ENCODE data around the gene CTSW. TPM values are rescaled to one million over a fixed set of nuclear protein-coding genes. Genes with fewer than 3 reads are reported as not detected.

Gene CTSW
- total and polyA plus RNA-seq, 2 of the 4 experiments (the other 2 are of a cell fraction), result 0.07 to 0.18 TPM

DNA sequence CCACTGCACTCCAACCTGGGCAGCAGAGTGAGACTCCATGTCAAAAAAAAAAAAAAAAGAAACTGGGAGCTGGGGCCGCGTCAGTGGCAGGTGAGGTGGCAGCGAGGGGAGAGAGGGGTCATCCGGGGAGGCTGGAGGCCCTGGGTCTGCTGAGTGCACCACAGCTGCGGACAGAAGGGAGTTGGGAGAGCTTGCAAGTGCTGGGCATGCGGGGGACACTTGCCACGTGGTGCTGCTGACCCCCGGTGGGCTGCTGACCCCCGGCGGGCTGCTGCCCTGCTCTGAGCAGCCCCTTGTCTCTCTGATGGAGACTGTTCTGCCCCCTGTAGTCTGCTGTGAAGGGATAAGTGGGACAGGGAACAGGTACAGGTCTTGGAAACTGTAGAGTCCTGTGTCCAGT is 42.2 kb downstream of the CTSW start:
- WGBS, 2 experiments (ENCODE audit: extremely low coverage in 2 of 2, insufficient read length in 1 of 2), result 93% methylated on average over 3 of the region's 10 CpGs; no CpG with 5 or more reads in 1 of the 2 experiments
- BruUV-seq (replicated peaks), result no TSS peak
- no peak overlapping the region for H3K9ac ChIP-seq (ENCODE audit: low read depth, low read length)
- no peak overlapping the region for H2AFZ ChIP-seq (replicated peaks; ENCODE audit: low read length, poor library complexity)
- peaks cover 10% of the 10 kb centered on the region; the same call in 1 of the 2 replicates for H3K9me1 ChIP-seq (ENCODE audit: insufficient read depth, low read length)
- H3K4me3 ChIP-seq (ENCODE audit: insufficient read depth, low read depth, low read length), result no peak overlapping the region
- no peak overlapping the region for H3K27ac ChIP-seq (ENCODE audit: insufficient read depth, low read length)
- TF ChIP-seq, protein P1, sequence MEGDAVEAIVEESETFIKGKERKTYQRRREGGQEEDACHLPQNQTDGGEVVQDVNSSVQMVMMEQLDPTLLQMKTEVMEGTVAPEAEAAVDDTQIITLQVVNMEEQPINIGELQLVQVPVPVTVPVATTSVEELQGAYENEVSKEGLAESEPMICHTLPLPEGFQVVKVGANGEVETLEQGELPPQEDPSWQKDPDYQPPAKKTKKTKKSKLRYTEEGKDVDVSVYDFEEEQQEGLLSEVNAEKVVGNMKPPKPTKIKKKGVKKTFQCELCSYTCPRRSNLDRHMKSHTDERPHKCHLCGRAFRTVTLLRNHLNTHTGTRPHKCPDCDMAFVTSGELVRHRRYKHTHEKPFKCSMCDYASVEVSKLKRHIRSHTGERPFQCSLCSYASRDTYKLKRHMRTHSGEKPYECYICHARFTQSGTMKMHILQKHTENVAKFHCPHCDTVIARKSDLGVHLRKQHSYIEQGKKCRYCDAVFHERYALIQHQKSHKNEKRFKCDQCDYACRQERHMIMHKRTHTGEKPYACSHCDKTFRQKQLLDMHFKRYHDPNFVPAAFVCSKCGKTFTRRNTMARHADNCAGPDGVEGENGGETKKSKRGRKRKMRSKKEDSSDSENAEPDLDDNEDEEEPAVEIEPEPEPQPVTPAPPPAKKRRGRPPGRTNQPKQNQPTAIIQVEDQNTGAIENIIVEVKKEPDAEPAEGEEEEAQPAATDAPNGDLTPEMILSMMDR (conservative IDR thresholded peaks at IDR 0.05; ENCODE audit: low read depth, low read length), result no peak
- TF ChIP-seq MAFK (IDR thresholded peaks at IDR 0.05; ENCODE audit: low read depth, low read length) (no peak), RFX5 (IDR thresholded peaks at IDR 0.05; ENCODE audit: low read depth, low read length) (no peak), RCOR1 (IDR thresholded peaks at IDR 0.05; ENCODE audit: insufficient replicate concordance, low read length) (no peak), POLR2A (IDR thresholded peaks at IDR 0.05; ENCODE audit: low read depth, low read length) (no peak), RAD21 (IDR thresholded peaks at IDR 0.05; ENCODE audit: low read length) (no peak), NFE2L2 (IDR thresholded peaks at IDR 0.05; ENCODE audit: low read depth, low read length) (no peak), FOS (IDR thresholded peaks at IDR 0.05; ENCODE audit: low read depth, low read length) (no peak), SMC3 (IDR thresholded peaks at IDR 0.05; ENCODE audit: low read depth, low read length) (no peak), MAZ (IDR thresholded peaks at IDR 0.05; ENCODE audit: borderline replicate concordance, low read depth, low read length) (no peak), BHLHE40 (IDR thresholded peaks at IDR 0.05; ENCODE audit: low read depth, low read length) (no peak), CEBPB (IDR thresholded peaks at IDR 0.05; ENCODE audit: low read depth, low read length) (no peak), MXI1 (IDR thresholded peaks at IDR 0.05; ENCODE audit: borderline replicate concordance, low read depth, low read length) (no peak)
- TF ChIP-seq, protein P2, sequence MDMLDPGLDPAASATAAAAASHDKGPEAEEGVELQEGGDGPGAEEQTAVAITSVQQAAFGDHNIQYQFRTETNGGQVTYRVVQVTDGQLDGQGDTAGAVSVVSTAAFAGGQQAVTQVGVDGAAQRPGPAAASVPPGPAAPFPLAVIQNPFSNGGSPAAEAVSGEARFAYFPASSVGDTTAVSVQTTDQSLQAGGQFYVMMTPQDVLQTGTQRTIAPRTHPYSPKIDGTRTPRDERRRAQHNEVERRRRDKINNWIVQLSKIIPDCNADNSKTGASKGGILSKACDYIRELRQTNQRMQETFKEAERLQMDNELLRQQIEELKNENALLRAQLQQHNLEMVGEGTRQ (IDR thresholded peaks at IDR 0.05; ENCODE audit: low read depth, low read length), result no peak
- TF ChIP-seq, protein P3, sequence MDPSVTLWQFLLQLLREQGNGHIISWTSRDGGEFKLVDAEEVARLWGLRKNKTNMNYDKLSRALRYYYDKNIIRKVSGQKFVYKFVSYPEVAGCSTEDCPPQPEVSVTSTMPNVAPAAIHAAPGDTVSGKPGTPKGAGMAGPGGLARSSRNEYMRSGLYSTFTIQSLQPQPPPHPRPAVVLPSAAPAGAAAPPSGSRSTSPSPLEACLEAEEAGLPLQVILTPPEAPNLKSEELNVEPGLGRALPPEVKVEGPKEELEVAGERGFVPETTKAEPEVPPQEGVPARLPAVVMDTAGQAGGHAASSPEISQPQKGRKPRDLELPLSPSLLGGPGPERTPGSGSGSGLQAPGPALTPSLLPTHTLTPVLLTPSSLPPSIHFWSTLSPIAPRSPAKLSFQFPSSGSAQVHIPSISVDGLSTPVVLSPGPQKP (IDR thresholded peaks at IDR 0.05; ENCODE audit: borderline replicate concordance, low read depth, low read length), result no peak
- H3K36me3 ChIP-seq (ENCODE audit: control insufficient read depth, insufficient read depth, low read length), result peaks cover 40% of the 10 kb centered on the region
- intact Hi-C loops (cut with micrococcal nuclease) (no loop called here), dilution Hi-C loops (cut with HindIII; ENCODE audit: low sequenced_read_pairs, unreplicated experiment) (no loop called here), in situ Hi-C loops (cut with MboI; ENCODE audit: low sequenced_read_pairs) (no loop called here)
- H2BK5ac ChIP-seq (ENCODE audit: low read depth, low read length, poor library complexity, severe bottlenecking), result no peak overlapping the region
- ChIA-PET CTCF (no interaction called here), POLR2A (ENCODE audit: unreplicated experiment) (interaction anchor here (1.1 kb wide), 1 partner anchor 31 kb away, joined by 3 read pairs; no protein-coding TSS in a partner anchor)
- H3K56ac ChIP-seq (ENCODE audit: extremely low read depth, insufficient read depth, low read length), result no peak overlapping the region
- no peak for DNase-seq
- no peak overlapping the region for H2BK20ac ChIP-seq (ENCODE audit: low read depth, low read length)
- no peak overlapping the region for H4K5ac ChIP-seq (ENCODE audit: low read depth, low read length)
- no peaks in the 10 kb centered on the region for H3K27me3 ChIP-seq (ENCODE audit: control insufficient read depth, insufficient read depth, low read length)
- no peak overlapping the region for H3K4ac ChIP-seq (ENCODE audit: low read depth, low read length)
- H4K8ac ChIP-seq (ENCODE audit: low read depth in 2 of 2, low read length in 2 of 2), result no peak overlapping the region
- H3K79me1 ChIP-seq (ENCODE audit: low read depth in 1 of 2, low read length in 2 of 2), result peaks cover 12 to 43% of the 10 kb centered on the region in 2 experiments
- H3K4me1 ChIP-seq (ENCODE audit: control insufficient read depth, insufficient read depth, low read length), result peaks cover 20% of the 10 kb centered on the region
- no peak overlapping the region for H3K14ac ChIP-seq (replicated peaks; ENCODE audit: low read depth, low read length)
- no peak overlapping the region for H2AK5ac ChIP-seq (ENCODE audit: low read depth, low read length)
- H2BK120ac ChIP-seq (ENCODE audit: low read depth, low read length), result no peak overlapping the region
- no peak overlapping the region for H3K23ac ChIP-seq (ENCODE audit: low read depth, low read length)
- H2BK15ac ChIP-seq (ENCODE audit: low read depth, low read length), result no peak overlapping the region
- H3K4me2 ChIP-seq (ENCODE audit: low read depth, low read length), result no peak overlapping the region
- ATAC-seq (ENCODE audit: low read depth), result no peak
- no peaks in the 10 kb centered on the region for H3K9me3 ChIP-seq (ENCODE audit: control insufficient read depth, insufficient read depth, low read length)
- no peak overlapping the region for H3K18ac ChIP-seq (ENCODE audit: low read depth, low read length)
- no peak overlapping the region for H4K91ac ChIP-seq (ENCODE audit: insufficient read depth, low read depth, low read length)
- peaks cover 11% of the 10 kb centered on the region for H4K20me1 ChIP-seq (ENCODE audit: insufficient read depth, low read length)
- no peak overlapping the region for H2AK9ac ChIP-seq (replicated peaks; ENCODE audit: low read depth, low read length, poor library complexity)

Data from IMR-90 (cell line).